Activated CD4-positive, alpha-beta T cell treated with anti-CD3 and anti-CD28 coated beads, Interleukin-2, amount 10 ng/mL, durations not matched to agents 7 days and 5 days (primary cell): ENCODE measurements around the gene HEXA. TPM values are rescaled to one million over a fixed set of nuclear protein-coding genes. Genes with fewer than 3 reads are reported as not detected.

Source experiments
- CTCF ChIA-PET: fragments of 350-600 bp; sonication (Branson Sonifier 250); formaldehyde crosslinking; loops from one replicate; lab custom pipeline; 2021; ENCODE audit warnings: antibody characterized with exemption; lab: Charles Lee
- POLR2A ChIA-PET: fragments of 350-600 bp; sonication (Branson Sonifier 250); formaldehyde crosslinking; loops from one replicate; lab custom pipeline; 2021; ENCODE audit warnings: antibody characterized with exemption; lab: Charles Lee
- DNase-seq: peaks from one replicate; pipeline ENCODE4 v3.0.0-alpha.2; 2020
- H3K27ac Mint-ChIP-seq: one replicate; pipeline ENCODE4 v1.8.0; 2021; ENCODE audit warnings: mild to moderate bottlenecking, moderate library complexity, mixed read lengths
- H3K27me3 Mint-ChIP-seq: one replicate; pipeline ENCODE4 v1.8.0; 2021; ENCODE audit warnings: mixed read lengths
- H3K36me3 Mint-ChIP-seq: one replicate; pipeline ENCODE4 v1.8.0; 2021; ENCODE audit warnings: low read depth, mixed read lengths
- H3K4me1 Mint-ChIP-seq: one replicate; pipeline ENCODE4 v1.8.0; 2021; ENCODE audit warnings: mixed read lengths
- H3K4me3 Mint-ChIP-seq: one replicate; pipeline ENCODE4 v1.8.0; 2021; ENCODE audit warnings: mild to moderate bottlenecking, moderate library complexity, mixed read lengths
- H3K9me3 Mint-ChIP-seq: one replicate; pipeline ENCODE4 v1.8.0; 2021; ENCODE audit warnings: mixed read lengths
- total RNA-seq, 2 experiments: library from RNA; stranded (reverse); gene quantifications; one replicate each; pipeline ENCODE4 v1.2.3, GENCODE V29; 2021

HEXA gene
- total RNA-seq, 2 experiments from 2014 or later: 83.6 to 94.1 TPM

DNA sequence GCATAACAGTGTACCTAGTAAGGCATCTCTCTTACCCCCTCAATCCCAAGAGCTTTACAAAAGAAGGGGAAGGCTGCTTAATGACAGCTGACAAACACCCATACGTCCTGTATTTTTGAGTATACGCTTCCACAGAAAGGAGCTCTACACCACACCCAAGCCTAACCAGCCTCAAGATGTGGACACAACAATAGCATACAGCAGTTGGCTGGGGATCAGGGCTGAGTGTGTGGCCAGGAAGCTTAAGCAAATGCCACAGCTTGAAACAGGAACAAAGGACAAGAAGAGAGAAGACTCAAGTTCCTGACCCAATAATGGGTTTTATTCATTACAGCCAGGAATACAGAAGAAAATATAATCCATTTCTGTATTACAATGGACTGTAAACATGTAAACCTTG, 6.9 kb downstream of the HEXA start:
- Mint-ChIP-seq H3K27me3 (no peaks in the 10 kb centered on the region), H3K9me3 (peaks cover 5% of the 10 kb centered on the region), H3K36me3 (peaks cover 26% of the 10 kb centered on the region), H3K4me3 (no peak overlapping the region), H3K27ac (no peak overlapping the region), H3K4me1 (peaks cover 36% of the 10 kb centered on the region)
- DNase-seq: no peak
- ChIA-PET CTCF (interaction anchor here (1.0 kb wide), 1 partner anchor 23 kb away, joined by 3 read pairs; no protein-coding TSS in a partner anchor), POLR2A (no interaction called here)

DNA sequence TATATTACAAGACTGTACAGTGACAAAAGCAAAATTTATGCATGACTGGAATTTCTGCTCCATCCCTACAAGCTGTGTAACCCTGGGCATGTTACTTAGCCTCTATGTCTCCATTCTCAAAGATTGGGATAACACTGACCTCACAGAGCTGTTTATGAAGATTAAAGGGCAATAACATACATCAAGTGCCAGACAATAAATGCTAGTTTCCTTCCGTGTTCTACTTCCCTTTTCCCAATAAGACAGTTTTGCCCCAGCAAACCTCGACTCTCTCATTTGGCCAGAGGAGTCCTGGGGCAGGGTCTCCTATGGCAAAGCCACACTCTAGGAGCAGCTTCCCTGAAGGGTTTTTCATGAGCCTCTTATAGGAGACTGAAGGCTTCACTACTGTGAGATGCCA, 7.5 kb downstream of the HEXA start:
- peaks cover 5% of the 10 kb centered on the region for H3K9me3 Mint-ChIP-seq
- no peaks in the 10 kb centered on the region for H3K27me3 Mint-ChIP-seq
- H3K27ac Mint-ChIP-seq: no peak overlapping the region
- peaks cover 27% of the 10 kb centered on the region for H3K36me3 Mint-ChIP-seq
- CTCF ChIA-PET: no interaction called here
- peaks cover 32% of the 10 kb centered on the region for H3K4me1 Mint-ChIP-seq
- no peak for DNase-seq
- no peak overlapping the region for H3K4me3 Mint-ChIP-seq
- POLR2A ChIA-PET: no interaction called here

- peak; percentile 61 for DNase-seq
- Mint-ChIP-seq H3K27me3 (no peaks in the 10 kb centered on the region), H3K36me3 (peaks cover 25% of the 10 kb centered on the region), H3K4me1 (peaks cover 27% of the 10 kb centered on the region), H3K9me3 (peaks cover 5% of the 10 kb centered on the region), H3K27ac (peak overlapping the region; percentile 0), H3K4me3 (no peak overlapping the region)
- ChIA-PET CTCF (interaction anchor here (0.6 to 1.7 kb wide), 2 partner anchors 10 to 702 kb away, joined by 3 to 4 read pairs; partner anchors contain the start of gene HEXA), POLR2A (no interaction called here)
Observed at GRCh38 chr15:72365844-72366243, 10.0 kb downstream of the HEXA start.

- Mint-ChIP-seq H3K9me3 (no peaks in the 10 kb centered on the region), H3K4me3 (no peak overlapping the region), H3K27me3 (no peaks in the 10 kb centered on the region), H3K27ac (no peak overlapping the region), H3K4me1 (peaks cover 27% of the 10 kb centered on the region), H3K36me3 (peaks cover 7% of the 10 kb centered on the region)
- DNase-seq: no peak
- POLR2A ChIA-PET: no interaction called here
- CTCF ChIA-PET: interaction anchor here (1.8 kb wide), 1 partner anchor 14 kb away, joined by 9 read pairs; the partner anchor contains the start of gene HEXA
Observed at GRCh38 chr15:72361176-72361575, 14.6 kb downstream of the HEXA start.

GRCh38 chr15:72358650-72359171, 17.1 kb downstream of the HEXA start:
- ChIA-PET POLR2A (no interaction called here), CTCF (interaction anchor here (1.4 kb wide), 1 partner anchor 9 kb away, joined by 3 read pairs; no protein-coding TSS in a partner anchor)
- Mint-ChIP-seq H3K4me3 (no peak overlapping the region), H3K27me3 (no peaks in the 10 kb centered on the region), H3K36me3 (peaks cover 4% of the 10 kb centered on the region), H3K27ac (no peak overlapping the region), H3K9me3 (no peaks in the 10 kb centered on the region), H3K4me1 (peaks cover 16% of the 10 kb centered on the region)
- no peak for DNase-seq

- Mint-ChIP-seq H3K9me3 (no peaks in the 10 kb centered on the region), H3K4me1 (peaks cover 16% of the 10 kb centered on the region), H3K4me3 (no peak overlapping the region), H3K27me3 (no peaks in the 10 kb centered on the region), H3K36me3 (peaks cover 6% of the 10 kb centered on the region), H3K27ac (no peak overlapping the region)
- ChIA-PET CTCF (interaction anchor here (1.4 kb wide), 1 partner anchor 9 kb away, joined by 3 read pairs; no protein-coding TSS in a partner anchor), POLR2A (no interaction called here)
- no peak for DNase-seq
Observed at GRCh38 chr15:72358121-72358520, 17.7 kb downstream of the HEXA start.

- Mint-ChIP-seq H3K4me3 (no peak overlapping the region), H3K27me3 (no peaks in the 10 kb centered on the region), H3K27ac (no peak overlapping the region), H3K9me3 (no peaks in the 10 kb centered on the region), H3K36me3 (peaks cover 20% of the 10 kb centered on the region), H3K4me1 (peaks cover 16% of the 10 kb centered on the region)
- CTCF ChIA-PET: interaction anchor here (1.5 kb wide), 1 partner anchor 8 kb away, joined by 5 read pairs; no protein-coding TSS in a partner anchor
- POLR2A ChIA-PET: no interaction called here
- no peak for DNase-seq
Observed at GRCh38 chr15:72354496-72354895, 21.3 kb downstream of the HEXA start.

- peaks cover 30% of the 10 kb centered on the region for H3K36me3 Mint-ChIP-seq
- peaks cover 8% of the 10 kb centered on the region for H3K4me1 Mint-ChIP-seq
- no peak overlapping the region for H3K4me3 Mint-ChIP-seq
- ChIA-PET CTCF (interaction anchor here (0.6 kb wide), 1 partner anchor 101 kb away, joined by 4 read pairs; no protein-coding TSS in a partner anchor), POLR2A (no interaction called here)
- H3K9me3 Mint-ChIP-seq: no peaks in the 10 kb centered on the region
- no peak for DNase-seq
- no peaks in the 10 kb centered on the region for H3K27me3 Mint-ChIP-seq
- H3K27ac Mint-ChIP-seq: no peak overlapping the region
Observed at GRCh38 chr15:72353266-72353665, 22.5 kb downstream of the HEXA start.

GRCh38 chr15:72345806-72346205, 30.0 kb downstream of the HEXA start:
- Mint-ChIP-seq H3K4me3 (no peak overlapping the region), H3K36me3 (peaks cover 19% of the 10 kb centered on the region), H3K4me1 (no peaks in the 10 kb centered on the region), H3K27me3 (no peaks in the 10 kb centered on the region), H3K27ac (no peak overlapping the region), H3K9me3 (no peaks in the 10 kb centered on the region)
- POLR2A ChIA-PET: no interaction called here
- no peak for DNase-seq
- CTCF ChIA-PET: interaction anchor here (1.5 kb wide), 2 partner anchors 9 to 24 kb away, joined by 3 to 5 read pairs; no protein-coding TSS in a partner anchor

GRCh38 chr15:72345280-72345679, 30.5 kb downstream of the HEXA start:
- no peak for DNase-seq
- CTCF ChIA-PET: interaction anchor here (1.5 kb wide), 1 partner anchor 24 kb away, joined by 3 read pairs; no protein-coding TSS in a partner anchor
- H3K9me3 Mint-ChIP-seq: no peaks in the 10 kb centered on the region
- POLR2A ChIA-PET: no interaction called here
- no peaks in the 10 kb centered on the region for H3K27me3 Mint-ChIP-seq
- peaks cover 16% of the 10 kb centered on the region for H3K36me3 Mint-ChIP-seq
- H3K27ac Mint-ChIP-seq: no peak overlapping the region
- no peak overlapping the region for H3K4me3 Mint-ChIP-seq
- H3K4me1 Mint-ChIP-seq: no peaks in the 10 kb centered on the region

GRCh38 chr15:72344602-72345001, 31.2 kb downstream of the HEXA start:
- no peaks in the 10 kb centered on the region for H3K9me3 Mint-ChIP-seq
- no peak overlapping the region for H3K4me3 Mint-ChIP-seq
- POLR2A ChIA-PET: no interaction called here
- peaks cover 16% of the 10 kb centered on the region for H3K36me3 Mint-ChIP-seq
- no peak for DNase-seq
- H3K4me1 Mint-ChIP-seq: no peaks in the 10 kb centered on the region
- CTCF ChIA-PET: no interaction called here
- H3K27ac Mint-ChIP-seq: no peak overlapping the region
- H3K27me3 Mint-ChIP-seq: no peaks in the 10 kb centered on the region

DNA sequence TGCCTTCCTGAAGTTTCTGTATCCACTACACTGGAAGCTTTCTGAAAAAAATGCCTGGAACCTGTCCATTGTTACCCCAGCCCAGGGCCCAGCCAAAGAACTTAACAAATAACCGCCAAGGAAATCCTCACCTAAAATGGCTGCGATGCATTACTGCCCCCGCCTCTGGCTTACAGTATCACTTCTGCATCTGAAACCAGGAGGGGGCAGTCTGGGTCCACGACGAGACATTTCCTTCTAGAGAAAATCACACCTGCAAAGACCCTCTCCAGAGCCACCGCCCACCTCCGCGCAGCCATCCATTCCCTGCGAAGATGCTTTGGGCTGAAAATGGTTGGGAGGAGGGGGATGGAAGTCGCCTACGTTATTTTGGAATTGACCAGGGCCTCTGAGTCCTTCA, 33.4 kb downstream of the HEXA start:
- H3K27ac Mint-ChIP-seq: no peak overlapping the region
- no peak overlapping the region for H3K4me3 Mint-ChIP-seq
- H3K27me3 Mint-ChIP-seq: no peaks in the 10 kb centered on the region
- no peaks in the 10 kb centered on the region for H3K4me1 Mint-ChIP-seq
- CTCF ChIA-PET: no interaction called here
- peaks cover 10% of the 10 kb centered on the region for H3K36me3 Mint-ChIP-seq
- DNase-seq: peak; percentile 50
- POLR2A ChIA-PET: no interaction called here
- H3K9me3 Mint-ChIP-seq: no peaks in the 10 kb centered on the region

DNA sequence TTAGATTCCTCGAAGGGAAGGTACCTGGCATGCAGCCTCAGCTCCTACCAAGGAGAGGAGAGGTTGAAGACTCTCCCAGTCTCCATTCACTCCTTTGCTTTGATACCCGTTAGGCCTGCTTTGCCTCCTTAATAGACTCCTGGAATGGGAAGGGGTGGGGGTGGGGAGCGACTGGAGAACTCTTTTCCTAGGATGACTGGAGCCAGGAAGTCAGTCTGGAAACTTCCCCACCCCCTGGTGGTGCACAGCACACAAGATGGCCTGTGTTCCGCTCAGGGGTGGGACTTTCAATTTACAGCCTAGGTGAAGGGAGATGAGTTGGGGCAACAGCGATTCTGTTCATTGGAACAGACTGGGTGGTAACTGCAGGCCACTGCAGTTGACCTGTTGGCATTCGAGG, 34.5 kb downstream of the HEXA start:
- Mint-ChIP-seq H3K27ac (no peak overlapping the region), H3K36me3 (peaks cover 8% of the 10 kb centered on the region), H3K27me3 (no peaks in the 10 kb centered on the region), H3K4me1 (no peaks in the 10 kb centered on the region), H3K9me3 (no peaks in the 10 kb centered on the region), H3K4me3 (no peak overlapping the region)
- ChIA-PET CTCF (no interaction called here), POLR2A (no interaction called here)
- DNase-seq: no peak
